ENCODE results near the gene RAD51B.

GRCh38 chr14:68686205-68686465 lies 866.6 kb downstream of the RAD51B start:
- TF ChIP-seq CTCF (IDR thresholded peaks at IDR 0.05) (no peak), POLR2A (IDR thresholded peaks at IDR 0.05) (no peak)
